GM10266 (cell line): ENCODE results near the gene ATG7.

Experiments used
- DNase-seq: peaks from one replicate; pipeline ENCODE4 v3.0.0; 2012; ENCODE audit errors: extremely low spot score
- CTCF ChIP-seq: IDR thresholded peaks from 2 replicates; pipeline ENCODE4 v1.5.1; 2012; ENCODE audit warnings: mild to moderate bottlenecking, low read depth; ENCODE audit not compliant: control insufficient read depth, insufficient read depth; ENCODE audit errors: missing control alignments

Gene ATG7

GRCh38 chr3:11317300-11317699 lies 45.1 kb downstream of the ATG7 start:
- TF ChIP-seq CTCF: no peak
- no peak for DNase-seq

- no peak for TF ChIP-seq CTCF
- DNase-seq: no peak
Measured at GRCh38 chr3:11322931-11323330, 50.7 kb downstream of the ATG7 start.

- no peak for TF ChIP-seq CTCF
- DNase-seq: no peak
Measured at GRCh38 chr3:11323813-11324212, 51.6 kb downstream of the ATG7 start.

GRCh38 chr3:11327619-11328018 lies 55.4 kb downstream of the ATG7 start:
- TF ChIP-seq CTCF: no peak
- DNase-seq: no peak

GRCh38 chr3:11328196-11328945 lies 56.2 kb downstream of the ATG7 start:
- DNase-seq: no peak
- TF ChIP-seq CTCF: no peak

- no peak for DNase-seq
- TF ChIP-seq CTCF: no peak
Measured at GRCh38 chr3:11329777-11330176, 57.6 kb downstream of the ATG7 start.

GRCh38 chr3:11331101-11331500 lies 58.9 kb downstream of the ATG7 start:
- DNase-seq: no peak
- TF ChIP-seq CTCF: no peak
